ENCODE measurements around the gene CDC27.
"Not testable (repeated sequence)": the region's sequence is repeated elsewhere in the genome, so short reads cannot be mapped to it uniquely, and the experiment has no call there.

The CDC27 gene

GRCh38 chr17:47176389-47176826 is 12.7 kb downstream of the CDC27 start:
- no peak for DNase-seq
- Histone ChIP-seq H3K4me2 (ENCODE audit: low read length) (no peak overlapping the region), H3K27me3 (ENCODE audit: insufficient read depth, low read length, poor library complexity) (no peaks in the 10 kb centered on the region), H3K9ac (ENCODE audit: low read length) (no peak overlapping the region), H3K4ac (ENCODE audit: low read depth, low read length) (no peak overlapping the region), H3K56ac (ENCODE audit: low read length) (no peak overlapping the region), H3K18ac (ENCODE audit: low read length) (no peak overlapping the region), H4K8ac (ENCODE audit: low read depth, low read length) (no peak overlapping the region), H2AK5ac (ENCODE audit: low read length) (no peak overlapping the region), H3K4me1 (ENCODE audit: control insufficient read depth, low read depth, low read length) (peaks cover 4% of the 10 kb centered on the region), H3K27ac (ENCODE audit: low read depth, low read length) (no peak overlapping the region), H2BK120ac (ENCODE audit: low read depth, low read length) (no peak overlapping the region), H2BK15ac (replicated peaks; ENCODE audit: low read depth) (no peak overlapping the region), H3K23ac (ENCODE audit: low read length) (no peak overlapping the region), H3K4me3 (ENCODE audit: low read length) (no peak overlapping the region), H3K79me2 (ENCODE audit: control insufficient read depth, insufficient read depth, low read length) (peaks cover 9% of the 10 kb centered on the region), H3K36me3 (ENCODE audit: control insufficient read depth, insufficient read depth, low read length) (no peaks in the 10 kb centered on the region), H3K79me1 (ENCODE audit: low read length) (peaks cover 12% of the 10 kb centered on the region), H2BK5ac (ENCODE audit: low read length) (no peak overlapping the region), H4K5ac (ENCODE audit: low read length) (no peak overlapping the region)
- WGBS (ENCODE audit: extremely low coverage, insufficient coverage, low lambda C conversion rate): no CpG with 5 or more reads among the region's 2 CpGs

DNA sequence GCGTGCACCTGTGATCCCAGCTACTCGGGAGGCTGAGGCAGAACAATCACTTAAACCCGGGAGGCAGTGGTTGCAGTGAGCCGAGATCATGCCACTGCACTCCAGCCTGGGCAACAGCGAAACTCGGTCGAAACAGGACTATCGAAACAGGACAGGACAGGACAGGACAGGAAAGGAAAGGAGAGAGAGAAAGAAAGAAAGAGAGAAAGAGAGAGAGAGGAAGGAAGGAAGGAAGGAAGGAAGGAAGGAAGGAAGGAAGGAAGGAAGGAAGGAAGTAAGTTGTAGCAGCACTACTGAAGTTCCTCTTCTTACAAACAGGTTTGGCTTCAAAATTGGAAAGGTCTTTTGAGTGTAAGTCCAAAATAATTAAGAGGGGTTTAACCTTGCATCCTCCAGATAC is 14.3 kb downstream of the CDC27 start:
- WGBS (ENCODE audit: extremely low coverage, insufficient coverage, low lambda C conversion rate): no CpG with 5 or more reads among the region's 8 CpGs
- not testable (repeated sequence) for H2AK5ac ChIP-seq (ENCODE audit: low read length); H3K27me3 ChIP-seq (ENCODE audit: insufficient read depth, low read length, poor library complexity); H3K36me3 ChIP-seq (ENCODE audit: control insufficient read depth, insufficient read depth, low read length); H3K4ac ChIP-seq (ENCODE audit: low read depth, low read length); H3K4me2 ChIP-seq (ENCODE audit: low read length); DNase-seq; H3K18ac ChIP-seq (ENCODE audit: low read length); H2BK15ac ChIP-seq (replicated peaks; ENCODE audit: low read depth); H2BK5ac ChIP-seq (ENCODE audit: low read length); H2BK120ac ChIP-seq (ENCODE audit: low read depth, low read length); H3K9ac ChIP-seq (ENCODE audit: low read length); H3K4me1 ChIP-seq (ENCODE audit: control insufficient read depth, low read depth, low read length); H3K79me2 ChIP-seq (ENCODE audit: control insufficient read depth, insufficient read depth, low read length); H3K27ac ChIP-seq (ENCODE audit: low read depth, low read length); H3K4me3 ChIP-seq (ENCODE audit: low read length); H3K56ac ChIP-seq (ENCODE audit: low read length); H3K23ac ChIP-seq (ENCODE audit: low read length); H4K5ac ChIP-seq (ENCODE audit: low read length); H4K8ac ChIP-seq (ENCODE audit: low read depth, low read length)
- H3K79me1 ChIP-seq (ENCODE audit: low read length): peaks cover 12% of the 10 kb centered on the region

DNA sequence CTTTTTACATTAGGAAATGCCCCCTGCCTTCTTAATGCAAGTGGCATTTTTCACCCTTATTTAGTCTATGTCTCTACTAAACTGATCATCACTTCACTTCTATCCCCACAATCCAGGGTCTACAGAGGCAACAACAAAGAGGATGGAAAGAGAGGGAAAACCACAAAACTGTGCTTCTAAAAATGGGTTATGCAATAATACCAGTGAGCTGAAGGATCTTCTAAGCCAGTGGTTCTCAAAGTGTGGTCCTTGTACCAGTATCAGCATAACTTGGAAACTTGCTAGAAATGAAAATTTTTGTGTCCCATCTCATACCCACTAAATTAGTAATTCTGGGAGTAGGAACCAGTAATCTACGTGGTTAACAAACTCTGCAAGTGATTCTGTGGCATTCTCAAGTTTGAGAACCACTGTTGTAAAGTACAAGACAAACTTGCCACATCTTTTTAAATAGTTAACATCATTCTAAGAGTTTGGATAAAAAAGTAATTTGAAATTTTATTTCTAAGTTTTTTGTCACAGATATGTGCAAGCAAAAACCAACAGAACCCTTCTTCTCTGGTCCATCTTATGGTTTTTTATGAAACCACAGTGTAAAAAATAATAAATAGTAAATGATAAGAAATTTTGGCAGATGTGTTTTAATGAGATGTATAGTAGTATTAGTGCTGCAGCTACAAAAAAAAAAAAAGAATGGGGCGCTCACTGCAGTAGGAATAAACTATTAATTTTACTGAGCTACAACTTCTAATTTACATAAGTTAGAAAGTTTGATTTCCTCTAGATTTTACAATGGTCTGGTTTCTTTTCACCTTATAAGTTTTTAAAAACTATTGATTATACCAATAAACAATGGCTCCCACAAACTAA is 16.2 kb downstream of the CDC27 start:
- Histone ChIP-seq H3K79me1 (ENCODE audit: low read length) (peaks cover 9% of the 10 kb centered on the region), H3K36me3 (ENCODE audit: control insufficient read depth, insufficient read depth, low read length) (no peaks in the 10 kb centered on the region), H3K9ac (ENCODE audit: low read length) (no peak overlapping the region), H3K18ac (ENCODE audit: low read length) (no peak overlapping the region), H3K4me3 (ENCODE audit: low read length) (no peak overlapping the region), H3K56ac (ENCODE audit: low read length) (peak overlapping the region; percentile 18), H3K27ac (ENCODE audit: low read depth, low read length) (no peak overlapping the region), H3K23ac (ENCODE audit: low read length) (no peak overlapping the region), H2BK5ac (ENCODE audit: low read length) (no peak overlapping the region), H3K4ac (ENCODE audit: low read depth, low read length) (no peak overlapping the region), H2BK15ac (replicated peaks; ENCODE audit: low read depth) (no peak overlapping the region), H3K4me2 (ENCODE audit: low read length) (no peak overlapping the region), H2BK120ac (ENCODE audit: low read depth, low read length) (no peak overlapping the region), H4K8ac (ENCODE audit: low read depth, low read length) (no peak overlapping the region), H3K79me2 (ENCODE audit: control insufficient read depth, insufficient read depth, low read length) (peaks cover 2% of the 10 kb centered on the region), H4K5ac (ENCODE audit: low read length) (no peak overlapping the region), H2AK5ac (ENCODE audit: low read length) (no peak overlapping the region), H3K4me1 (ENCODE audit: control insufficient read depth, low read depth, low read length) (peaks cover 4% of the 10 kb centered on the region), H3K27me3 (ENCODE audit: insufficient read depth, low read length, poor library complexity) (no peaks in the 10 kb centered on the region)
- no CpG with 5 or more reads among the region's 2 CpGs for WGBS (ENCODE audit: extremely low coverage, insufficient coverage, low lambda C conversion rate)
- DNase-seq: no peak

DNA sequence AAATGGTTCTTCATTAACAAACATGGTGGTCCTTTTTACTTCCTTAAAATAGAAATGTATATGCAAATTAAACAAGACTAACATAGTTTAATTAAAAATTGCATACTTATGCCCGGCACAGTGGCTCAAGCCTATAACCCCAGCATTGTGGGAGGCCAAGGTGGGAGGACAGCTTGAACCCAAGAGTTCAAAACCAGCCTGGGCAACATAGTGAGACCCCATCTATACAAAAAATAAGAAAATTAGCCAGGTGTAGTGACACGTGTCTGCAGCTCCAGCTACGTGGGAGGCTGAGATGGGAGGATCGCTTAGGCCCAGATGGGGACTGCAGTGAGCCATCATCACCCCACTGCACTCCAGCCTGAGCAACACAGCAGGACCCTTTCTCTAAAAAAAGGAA is 18.4 kb downstream of the CDC27 start:
- H3K79me2 ChIP-seq (ENCODE audit: control insufficient read depth, insufficient read depth, low read length): peaks cover 2% of the 10 kb centered on the region
- H3K9ac ChIP-seq (ENCODE audit: low read length): no peak overlapping the region
- H3K4me2 ChIP-seq (ENCODE audit: low read length): no peak overlapping the region
- no peak for DNase-seq
- no peak overlapping the region for H2AK5ac ChIP-seq (ENCODE audit: low read length)
- no peak overlapping the region for H3K18ac ChIP-seq (ENCODE audit: low read length)
- H3K4ac ChIP-seq (ENCODE audit: low read depth, low read length): no peak overlapping the region
- WGBS (ENCODE audit: extremely low coverage, insufficient coverage, low lambda C conversion rate): no CpG with 5 or more reads among the region's 4 CpGs
- no peak overlapping the region for H2BK120ac ChIP-seq (ENCODE audit: low read depth, low read length)
- peaks cover 6% of the 10 kb centered on the region for H3K79me1 ChIP-seq (ENCODE audit: low read length)
- no peak overlapping the region for H3K27ac ChIP-seq (ENCODE audit: low read depth, low read length)
- no peak overlapping the region for H3K4me3 ChIP-seq (ENCODE audit: low read length)
- H2BK15ac ChIP-seq (replicated peaks; ENCODE audit: low read depth): no peak overlapping the region
- H3K4me1 ChIP-seq (ENCODE audit: control insufficient read depth, low read depth, low read length): peaks cover 7% of the 10 kb centered on the region
- H3K23ac ChIP-seq (ENCODE audit: low read length): no peak overlapping the region
- no peaks in the 10 kb centered on the region for H3K36me3 ChIP-seq (ENCODE audit: control insufficient read depth, insufficient read depth, low read length)
- H3K27me3 ChIP-seq (ENCODE audit: insufficient read depth, low read length, poor library complexity): no peaks in the 10 kb centered on the region
- H3K56ac ChIP-seq (ENCODE audit: low read length): no peak overlapping the region
- no peak overlapping the region for H4K5ac ChIP-seq (ENCODE audit: low read length)
- no peak overlapping the region for H4K8ac ChIP-seq (ENCODE audit: low read depth, low read length)
- no peak overlapping the region for H2BK5ac ChIP-seq (ENCODE audit: low read length)

- not testable (repeated sequence) for H4K8ac ChIP-seq (ENCODE audit: low read depth, low read length); H2BK15ac ChIP-seq (replicated peaks; ENCODE audit: low read depth); H3K23ac ChIP-seq (ENCODE audit: low read length); H3K4me2 ChIP-seq (ENCODE audit: low read length); H3K4me3 ChIP-seq (ENCODE audit: low read length); H2BK120ac ChIP-seq (ENCODE audit: low read depth, low read length); H3K79me1 ChIP-seq (ENCODE audit: low read length); H3K9ac ChIP-seq (ENCODE audit: low read length); H3K4me1 ChIP-seq (ENCODE audit: control insufficient read depth, low read depth, low read length); H3K18ac ChIP-seq (ENCODE audit: low read length); H4K5ac ChIP-seq (ENCODE audit: low read length); H3K79me2 ChIP-seq (ENCODE audit: control insufficient read depth, insufficient read depth, low read length); H3K4ac ChIP-seq (ENCODE audit: low read depth, low read length); H2BK5ac ChIP-seq (ENCODE audit: low read length); H3K56ac ChIP-seq (ENCODE audit: low read length); H3K27me3 ChIP-seq (ENCODE audit: insufficient read depth, low read length, poor library complexity); H2AK5ac ChIP-seq (ENCODE audit: low read length); H3K27ac ChIP-seq (ENCODE audit: low read depth, low read length); H3K36me3 ChIP-seq (ENCODE audit: control insufficient read depth, insufficient read depth, low read length)
- peak; percentile 49 for DNase-seq
- WGBS (ENCODE audit: extremely low coverage, insufficient coverage, low lambda C conversion rate): no CpG with 5 or more reads among the region's 4 CpGs
Observed at GRCh38 chr17:47168896-47169295, 20.2 kb downstream of the CDC27 start.

GRCh38 chr17:47166854-47167253 is 22.2 kb downstream of the CDC27 start:
- H3K4me1 ChIP-seq (ENCODE audit: control insufficient read depth, low read depth, low read length); H3K27me3 ChIP-seq (ENCODE audit: insufficient read depth, low read length, poor library complexity); H3K27ac ChIP-seq (ENCODE audit: low read depth, low read length); H3K79me2 ChIP-seq (ENCODE audit: control insufficient read depth, insufficient read depth, low read length); H2BK5ac ChIP-seq (ENCODE audit: low read length); DNase-seq; H3K9ac ChIP-seq (ENCODE audit: low read length); H3K18ac ChIP-seq (ENCODE audit: low read length); H3K4me3 ChIP-seq (ENCODE audit: low read length); H3K4me2 ChIP-seq (ENCODE audit: low read length); H3K36me3 ChIP-seq (ENCODE audit: control insufficient read depth, insufficient read depth, low read length); H3K79me1 ChIP-seq (ENCODE audit: low read length); H3K4ac ChIP-seq (ENCODE audit: low read depth, low read length); H2AK5ac ChIP-seq (ENCODE audit: low read length); H2BK15ac ChIP-seq (replicated peaks; ENCODE audit: low read depth); H3K23ac ChIP-seq (ENCODE audit: low read length); H2BK120ac ChIP-seq (ENCODE audit: low read depth, low read length); H3K56ac ChIP-seq (ENCODE audit: low read length); H4K5ac ChIP-seq (ENCODE audit: low read length); H4K8ac ChIP-seq (ENCODE audit: low read depth, low read length): not testable (repeated sequence)
- WGBS (ENCODE audit: extremely low coverage, insufficient coverage, low lambda C conversion rate): no CpG with 5 or more reads among the region's 5 CpGs

All from mesendoderm (in vitro differentiated cells).